ENCODE data around the gene COG6. TPM values are rescaled to one million over a fixed set of nuclear protein-coding genes. Genes with fewer than 3 reads are reported as not detected.

Gene COG6
- total RNA-seq, 2 experiments from 2014 or later, result 30.1 to 33.2 TPM

GRCh38 chr13:39777021-39777420 is 121.6 kb downstream of the COG6 start:
- DNase-seq (ENCODE audit: low spot score), result no peak
- Histone ChIP-seq H3K4me2 (ENCODE audit: low read length) (no peak overlapping the region), H3K4me3 (ENCODE audit: low read depth, low read length, poor library complexity, severe bottlenecking) (no peak overlapping the region), H3K9me3 (ENCODE audit: low read length) (no peaks in the 10 kb centered on the region), H4K20me1 (ENCODE audit: insufficient read depth, low read length) (no peaks in the 10 kb centered on the region), H3K79me2 (ENCODE audit: insufficient read depth, low read depth, low read length) (no peaks in the 10 kb centered on the region), H3K9me2 (ENCODE audit: insufficient read depth, low read length) (no peaks in the 10 kb centered on the region), H3K4me1 (ENCODE audit: insufficient read depth, low read length, poor library complexity, severe bottlenecking) (no peaks in the 10 kb centered on the region), H3K27ac (ENCODE audit: low read depth, low read length, poor library complexity, severe bottlenecking) (no peak overlapping the region), H2AFZ (ENCODE audit: low read length) (no peak overlapping the region), H3K36me3 (ENCODE audit: insufficient read depth, low read length) (no peaks in the 10 kb centered on the region)
- TF ChIP-seq EZH2phosphoT487 (IDR thresholded peaks at IDR 0.05; ENCODE audit: borderline replicate concordance, low read depth, low read length) (no peak), CTCF (conservative IDR thresholded peaks at IDR 0.05; ENCODE audit: low read length) (no peak)
- no TSS peak for BruUV-seq (replicated peaks)
- intact Hi-C loops (cut with micrococcal nuclease; ENCODE audit: unreplicated experiment), result loop anchor here (5.0 kb wide), 1 partner anchor 905 kb away; no protein-coding TSS in a partner anchor
- ChIA-PET POLR2A (interaction anchor here (0.6 to 1.7 kb wide), 4 partner anchors 20 to 890 kb away, joined by 3 to 4 read pairs (median 3); no protein-coding TSS in a partner anchor), CTCF (ENCODE audit: unreplicated experiment) (interaction anchor here (1.4 kb wide), 1 partner anchor 9 kb away, joined by 4 read pairs; no protein-coding TSS in a partner anchor)

- no peak overlapping the region for H3K4me3 ChIP-seq (ENCODE audit: low read depth, low read length, poor library complexity, severe bottlenecking)
- DNase-seq (ENCODE audit: low spot score), result peak; percentile 57
- H3K4me1 ChIP-seq (ENCODE audit: insufficient read depth, low read length, poor library complexity, severe bottlenecking), result no peaks in the 10 kb centered on the region
- ChIA-PET POLR2A (interaction anchor here (0.6 to 1.7 kb wide), 3 partner anchors 21 to 890 kb away, joined by 3 to 4 read pairs (median 3); no protein-coding TSS in a partner anchor), CTCF (ENCODE audit: unreplicated experiment) (interaction anchor here (1.4 kb wide), 1 partner anchor 9 kb away, joined by 4 read pairs; no protein-coding TSS in a partner anchor)
- no TSS peak for BruUV-seq (replicated peaks)
- H3K79me2 ChIP-seq (ENCODE audit: insufficient read depth, low read depth, low read length), result no peaks in the 10 kb centered on the region
- intact Hi-C loops (cut with micrococcal nuclease; ENCODE audit: unreplicated experiment), result loop anchor here (5.0 kb wide), 1 partner anchor 905 kb away; no protein-coding TSS in a partner anchor
- H3K4me2 ChIP-seq (ENCODE audit: low read length), result no peak overlapping the region
- H3K36me3 ChIP-seq (ENCODE audit: insufficient read depth, low read length), result no peaks in the 10 kb centered on the region
- no peak overlapping the region for H3K27ac ChIP-seq (ENCODE audit: low read depth, low read length, poor library complexity, severe bottlenecking)
- peak; percentile 80 for TF ChIP-seq CTCF (conservative IDR thresholded peaks at IDR 0.05; ENCODE audit: low read length)
- TF ChIP-seq EZH2phosphoT487 (IDR thresholded peaks at IDR 0.05; ENCODE audit: borderline replicate concordance, low read depth, low read length), result no peak
- H2AFZ ChIP-seq (ENCODE audit: low read length), result no peak overlapping the region
- no peaks in the 10 kb centered on the region for H3K9me3 ChIP-seq (ENCODE audit: low read length)
- H4K20me1 ChIP-seq (ENCODE audit: insufficient read depth, low read length), result no peaks in the 10 kb centered on the region
- no peaks in the 10 kb centered on the region for H3K9me2 ChIP-seq (ENCODE audit: insufficient read depth, low read length)
Observed at GRCh38 chr13:39777527-39778061, 122.1 kb downstream of the COG6 start.
